GM13976 (cell line): Measurements from ENCODE around the gene HOXB6.

Experiments used
- DNase-seq: peaks from one replicate; pipeline ENCODE4 v3.0.0; 2012; ENCODE audit warnings: low spot score
- in situ Hi-C: fragments of 300-500 bp; cut with MboI; formaldehyde crosslinking; loops from one replicate; pipeline ENCODE4 v1.12.0; 2022; ENCODE audit warnings: low sequenced_read_pairs, mixed read lengths, inconsistent platforms; ENCODE audit not compliant: unreplicated experiment
- TF ChIP-seq, protein P1 (sequence below): IDR thresholded peaks from 2 replicates; pipeline ENCODE4 v1.5.1; 2012; ENCODE audit warnings: borderline replicate concordance, mild to moderate bottlenecking; ENCODE audit not compliant: insufficient read depth; ENCODE audit errors: extremely low read depth, missing control alignments, control extremely low read depth

Gene HOXB6

DNA sequence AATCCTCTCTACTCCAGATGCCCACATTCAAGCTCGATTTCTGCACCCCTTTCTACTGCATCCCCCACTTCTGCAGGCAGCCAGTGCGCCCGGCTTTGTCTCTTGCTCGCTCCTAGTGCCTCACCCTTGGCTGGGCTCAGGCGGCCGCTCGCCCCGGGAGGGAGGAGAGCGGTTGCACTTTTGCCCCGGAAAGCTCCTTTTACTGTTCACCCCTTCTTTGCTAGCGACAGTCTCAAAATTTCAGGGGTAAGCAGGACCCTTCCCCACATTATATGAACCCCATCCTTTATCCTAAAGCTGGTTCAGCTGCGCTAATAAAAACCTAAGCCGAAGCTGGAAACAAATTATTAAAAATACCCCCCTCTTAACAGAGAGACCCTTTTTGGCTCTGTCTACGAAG is 12.2 kb downstream of the HOXB6 start:
- TF ChIP-seq, protein P1, sequence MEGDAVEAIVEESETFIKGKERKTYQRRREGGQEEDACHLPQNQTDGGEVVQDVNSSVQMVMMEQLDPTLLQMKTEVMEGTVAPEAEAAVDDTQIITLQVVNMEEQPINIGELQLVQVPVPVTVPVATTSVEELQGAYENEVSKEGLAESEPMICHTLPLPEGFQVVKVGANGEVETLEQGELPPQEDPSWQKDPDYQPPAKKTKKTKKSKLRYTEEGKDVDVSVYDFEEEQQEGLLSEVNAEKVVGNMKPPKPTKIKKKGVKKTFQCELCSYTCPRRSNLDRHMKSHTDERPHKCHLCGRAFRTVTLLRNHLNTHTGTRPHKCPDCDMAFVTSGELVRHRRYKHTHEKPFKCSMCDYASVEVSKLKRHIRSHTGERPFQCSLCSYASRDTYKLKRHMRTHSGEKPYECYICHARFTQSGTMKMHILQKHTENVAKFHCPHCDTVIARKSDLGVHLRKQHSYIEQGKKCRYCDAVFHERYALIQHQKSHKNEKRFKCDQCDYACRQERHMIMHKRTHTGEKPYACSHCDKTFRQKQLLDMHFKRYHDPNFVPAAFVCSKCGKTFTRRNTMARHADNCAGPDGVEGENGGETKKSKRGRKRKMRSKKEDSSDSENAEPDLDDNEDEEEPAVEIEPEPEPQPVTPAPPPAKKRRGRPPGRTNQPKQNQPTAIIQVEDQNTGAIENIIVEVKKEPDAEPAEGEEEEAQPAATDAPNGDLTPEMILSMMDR: no peak
- in situ Hi-C loops: no loop called here
- DNase-seq: peak; percentile 58

GRCh38 chr17:48592057-48592514 is 12.7 kb downstream of the HOXB6 start:
- in situ Hi-C loops: no loop called here
- TF ChIP-seq, protein P1: no peak
- no peak for DNase-seq

- TF ChIP-seq, protein P1: no peak
- no peak for DNase-seq
- in situ Hi-C loops: no loop called here
Measured at GRCh38 chr17:48591255-48592056, 13.3 kb downstream of the HOXB6 start.

DNA sequence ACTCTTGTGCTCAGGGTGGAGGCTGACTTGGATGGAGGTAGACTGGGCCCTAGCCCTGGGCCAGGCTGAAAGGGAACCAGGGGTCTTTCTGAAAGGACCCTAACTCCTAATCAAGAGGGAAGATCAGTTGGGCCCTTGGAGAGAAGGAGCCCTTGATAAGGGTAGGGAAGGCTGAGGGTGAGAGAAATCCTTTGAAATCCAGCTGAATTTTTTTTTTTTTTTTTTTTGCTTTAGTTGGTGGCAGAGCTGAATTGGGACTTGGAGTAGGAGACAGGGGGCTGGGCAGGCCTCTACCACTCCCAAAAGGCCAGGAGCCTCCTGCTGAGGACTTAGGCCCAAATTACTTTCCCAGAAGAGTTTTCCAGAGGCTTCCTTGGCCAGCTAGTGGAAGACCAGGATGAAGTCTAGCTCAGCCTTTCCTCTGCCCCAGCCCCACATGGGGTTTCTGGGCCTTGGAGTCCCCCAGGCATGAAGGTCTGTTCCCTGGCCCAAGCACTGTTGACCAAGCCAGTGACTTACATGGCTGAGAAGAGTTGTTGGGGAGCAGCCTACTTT is 14.1 kb downstream of the HOXB6 start:
- in situ Hi-C loops: no loop called here
- TF ChIP-seq, protein P1: no peak
- DNase-seq: no peak

GRCh38 chr17:48589831-48590606 is 14.8 kb downstream of the HOXB6 start, which contains the start of gene HOXB3:
TSS of gene HOXB3 (minus strand) at chr17:48590241. CDS start at chr17:48552474, 37,767 bp downstream.
- DNase-seq: no peak
- TF ChIP-seq, protein P1: no peak
- in situ Hi-C loops: no loop called here

GRCh38 chr17:48589060-48589830 is 15.5 kb downstream of the HOXB6 start:
- TF ChIP-seq, protein P1: no peak
- in situ Hi-C loops: no loop called here
- DNase-seq: no peak
